ENCODE data around the gene HOXB1.
"Not testable (repeated sequence)": the region's sequence is repeated elsewhere in the genome, so short reads cannot be mapped to it uniquely, and the experiment has no call there.

The HOXB1 gene

DNA sequence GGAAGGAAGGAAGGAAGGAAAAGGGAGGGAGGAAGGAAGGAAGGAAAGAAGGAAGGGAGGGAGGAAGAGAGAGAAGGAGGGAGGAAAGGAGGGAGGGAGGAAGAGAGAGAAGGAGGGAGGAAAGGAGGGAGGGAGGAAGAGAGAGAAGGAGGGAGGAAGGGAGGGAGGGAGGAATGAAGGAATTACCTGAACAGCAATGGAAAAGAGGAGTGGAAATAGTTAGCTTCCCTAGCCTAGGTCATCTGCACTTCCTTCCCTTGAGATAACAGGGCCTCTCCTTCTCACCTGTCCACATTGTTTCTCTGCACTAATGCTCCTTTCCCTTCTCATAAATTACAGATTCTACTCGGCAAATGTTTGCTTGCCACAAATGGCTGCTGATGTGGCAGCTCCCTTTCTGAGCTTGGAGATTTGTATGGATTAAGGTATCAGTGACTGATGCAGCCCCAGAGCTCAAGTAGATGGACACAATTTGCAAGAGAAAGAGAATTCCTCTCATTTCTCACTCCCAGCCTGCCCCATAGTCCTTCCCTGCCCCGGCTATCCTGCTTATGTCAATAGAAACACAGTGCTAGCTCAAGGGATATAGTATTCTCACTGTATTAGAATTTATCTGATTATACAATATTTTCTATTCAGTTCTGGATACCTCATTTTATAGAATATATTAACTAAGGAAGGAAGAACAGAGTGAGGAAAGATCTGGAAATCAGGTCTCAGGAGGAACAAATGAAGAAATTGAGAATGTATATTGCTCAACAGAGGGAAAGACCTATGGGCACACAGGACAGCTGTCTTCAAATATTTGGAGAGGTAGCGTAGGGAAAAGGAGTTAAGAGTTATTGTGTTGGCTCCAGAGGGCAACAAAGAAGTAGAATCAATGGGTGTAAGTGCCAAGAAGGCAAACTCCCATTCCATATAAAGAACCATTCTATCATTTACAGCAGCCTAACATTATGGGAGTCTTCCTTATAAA lies 14.6 kb downstream of the HOXB1 start:
- no peak for DNase-seq

DNA sequence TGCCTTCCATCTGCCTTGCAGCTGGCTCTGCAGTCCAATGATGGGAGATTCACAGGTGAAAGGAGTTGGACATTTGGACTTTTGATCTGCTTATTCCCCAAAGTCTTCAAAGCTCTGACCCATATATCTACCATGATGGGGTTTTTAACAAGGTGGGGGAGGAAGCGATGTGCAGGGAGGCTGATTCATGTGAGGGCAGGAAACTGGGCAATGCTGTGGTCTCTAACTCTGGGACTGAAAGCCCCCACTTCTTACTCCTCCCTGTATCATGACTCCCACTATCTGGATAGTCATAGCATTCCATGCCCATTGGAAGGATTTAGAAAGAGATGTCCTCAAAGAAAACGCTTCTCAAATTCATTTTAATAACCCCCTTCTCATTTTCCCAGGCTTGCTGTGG lies 16.3 kb downstream of the HOXB1 start:
- DNase-seq: no peak

DNA sequence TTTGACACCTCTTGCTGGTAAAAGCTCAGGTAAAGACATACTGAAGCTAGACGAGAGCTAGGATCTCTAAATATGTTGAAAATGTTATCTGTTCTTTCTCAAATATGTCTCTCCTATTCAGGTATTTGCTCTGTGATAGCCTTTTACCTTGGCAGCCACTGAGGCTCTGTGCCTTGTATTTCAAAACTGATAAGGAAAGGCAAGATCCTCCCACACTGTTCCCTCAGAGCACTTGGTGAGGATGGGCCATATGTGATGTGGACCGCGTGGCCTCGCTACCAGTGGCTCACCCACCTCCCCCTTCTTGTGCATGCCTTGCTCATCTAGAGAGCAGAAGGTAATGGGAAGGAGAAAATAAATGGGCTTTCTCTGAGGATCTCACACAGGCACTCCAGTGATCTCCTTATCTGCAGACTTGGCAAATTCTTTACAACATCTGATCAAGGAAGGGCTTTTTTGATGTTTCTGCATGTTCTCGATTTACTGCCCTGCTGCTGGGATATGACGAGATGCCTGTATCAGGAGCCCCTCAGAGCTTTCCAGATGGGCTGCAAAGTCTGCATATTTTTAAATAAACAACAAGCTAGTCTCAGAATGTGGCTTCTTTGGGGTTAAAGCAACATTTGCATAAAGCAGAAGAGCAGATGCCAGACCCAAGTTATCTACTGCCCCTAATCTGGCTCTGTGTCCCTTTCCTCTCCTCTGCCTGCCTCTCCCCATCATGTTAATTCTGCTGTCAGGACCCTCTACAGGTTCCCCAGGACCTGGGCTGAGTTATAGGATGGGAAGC lies 16.9 kb downstream of the HOXB1 start:
- DNase-seq: no peak

DNA sequence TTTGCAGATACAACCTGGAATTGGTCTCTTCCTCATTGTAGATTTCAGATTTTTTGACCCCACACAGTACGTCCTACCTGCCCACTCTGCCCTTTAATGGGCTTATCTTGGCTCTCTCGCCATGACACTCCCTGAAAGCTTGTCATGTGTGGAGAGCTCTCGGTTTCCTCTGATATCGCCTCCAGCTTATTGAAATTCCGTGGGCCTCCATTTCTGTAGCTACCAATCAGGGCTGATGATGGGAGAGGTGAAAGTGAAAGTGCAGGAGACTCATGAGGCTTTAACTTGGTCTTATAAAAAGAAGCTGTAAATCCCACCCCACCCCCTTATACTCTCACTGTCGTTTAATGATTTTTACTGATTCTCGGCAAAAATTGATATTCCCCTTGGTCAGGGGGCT lies 17.7 kb downstream of the HOXB1 start:
- no peak for DNase-seq

DNA sequence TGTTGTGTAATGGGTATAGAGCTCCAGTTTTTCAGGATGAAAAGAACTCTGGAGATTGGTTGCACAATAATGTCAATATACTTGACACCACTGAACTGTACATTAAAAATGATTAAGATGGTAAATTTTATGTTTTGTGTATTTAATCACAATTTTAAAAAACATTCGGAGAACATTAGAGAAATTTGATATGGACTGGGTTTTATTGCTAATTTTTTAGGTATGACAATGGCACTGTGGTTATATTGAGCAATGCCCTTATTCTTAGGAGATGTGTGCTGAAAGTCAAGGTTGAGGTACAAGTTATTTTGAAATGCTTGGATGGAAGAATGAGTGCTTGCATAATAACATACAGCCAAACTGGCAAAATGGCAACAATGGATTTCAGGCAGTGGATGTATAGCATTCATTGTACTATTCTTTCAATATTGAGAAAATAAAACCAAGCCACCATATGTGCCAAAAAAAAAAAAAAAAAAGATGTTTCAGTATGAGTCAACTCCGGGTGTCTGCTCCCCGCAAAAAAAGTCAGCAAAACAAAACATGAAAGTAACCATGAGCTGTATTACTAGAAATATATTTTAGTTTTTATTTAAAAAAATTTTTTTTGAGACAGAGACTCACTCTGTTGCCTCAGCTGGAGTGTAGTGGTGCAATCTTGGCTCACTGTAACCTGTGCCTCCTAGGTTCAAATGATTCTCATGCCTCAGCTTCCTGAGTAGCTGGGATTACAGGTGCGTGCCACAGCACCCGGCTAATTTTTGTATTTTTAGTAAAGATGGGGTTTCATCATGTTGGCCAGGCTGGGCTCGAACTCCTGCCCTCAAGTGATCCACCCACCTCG lies 19.8 kb downstream of the HOXB1 start:
- DNase-seq: no peak

DNA sequence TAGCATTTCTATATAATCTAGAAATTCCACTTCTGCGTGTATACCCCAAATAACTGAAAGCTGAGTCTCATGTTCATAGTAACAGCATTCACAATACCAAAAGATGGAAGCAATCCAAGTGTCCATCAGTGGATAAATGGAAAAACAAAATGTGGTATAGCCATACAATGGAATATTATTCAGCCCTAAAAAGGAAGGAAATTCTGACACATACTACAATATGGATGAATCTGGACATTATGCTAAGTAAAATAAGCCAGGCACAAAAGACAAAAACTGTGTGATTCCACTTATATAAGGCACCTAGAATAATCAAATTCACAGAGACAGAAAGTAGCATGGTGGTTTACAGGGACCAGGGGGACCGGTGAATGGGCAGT lies 20.4 kb downstream of the HOXB1 start:
- no peak for DNase-seq

DNA sequence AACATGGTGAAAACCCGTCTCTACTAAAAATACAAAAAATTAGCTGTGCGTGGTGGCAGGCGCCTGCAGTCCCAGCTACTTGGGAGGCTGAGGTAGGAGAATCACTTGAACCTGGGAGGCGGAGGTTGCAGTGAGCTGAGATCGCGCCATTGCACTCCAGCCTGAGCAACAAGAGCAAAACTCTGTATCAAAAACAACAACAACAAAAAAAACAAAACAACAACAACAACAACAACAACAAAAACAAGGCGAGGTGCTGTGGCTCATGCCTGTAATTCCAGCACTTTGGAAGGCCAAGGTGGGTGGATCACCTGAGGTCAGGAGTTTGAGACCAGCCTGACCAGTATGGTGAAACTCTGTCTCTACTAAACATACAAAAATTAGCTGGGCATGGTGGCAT lies 21.1 kb downstream of the HOXB1 start:
- DNase-seq: not testable (repeated sequence)

DNA sequence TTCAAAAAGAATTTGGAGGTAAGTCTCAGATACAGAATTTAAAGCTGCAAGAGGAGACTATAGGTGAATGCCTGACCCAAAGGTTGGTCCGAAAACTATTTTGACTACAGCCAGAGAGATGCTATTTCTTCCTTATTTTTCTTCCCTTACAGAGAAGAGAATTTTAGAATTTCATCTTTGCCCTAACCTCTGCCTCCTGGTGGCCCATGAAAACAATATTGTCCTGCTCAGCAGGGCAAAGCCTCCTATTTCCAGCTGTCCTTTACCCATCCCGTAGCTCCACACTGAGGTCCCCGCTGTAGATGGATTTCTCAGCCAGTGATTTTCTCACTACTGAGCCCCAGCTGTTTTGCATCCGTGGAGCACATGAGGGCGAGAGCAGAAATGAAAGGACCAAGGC lies 24.6 kb downstream of the HOXB1 start:
- DNase-seq: no peak

DNA sequence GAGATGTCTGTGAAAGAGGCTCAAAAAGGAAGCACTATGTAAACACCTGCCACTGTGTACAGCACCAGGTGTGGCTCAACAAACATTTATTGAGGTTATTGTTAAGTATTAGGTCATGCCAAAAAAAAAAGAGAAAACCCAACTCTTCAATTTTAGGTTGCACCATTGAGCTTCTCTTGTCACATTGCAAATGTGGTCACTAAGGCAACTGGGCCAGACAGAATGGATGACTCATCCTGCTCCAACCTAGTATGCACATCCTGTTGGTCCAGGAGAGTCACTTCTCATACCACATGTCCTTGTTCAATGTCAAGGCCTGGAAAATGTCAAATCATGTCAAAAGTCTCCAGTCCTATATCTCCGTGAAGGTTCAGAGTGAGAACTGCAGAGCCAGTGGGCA lies 25.0 kb downstream of the HOXB1 start:
- peak; percentile 96 for DNase-seq

DNA sequence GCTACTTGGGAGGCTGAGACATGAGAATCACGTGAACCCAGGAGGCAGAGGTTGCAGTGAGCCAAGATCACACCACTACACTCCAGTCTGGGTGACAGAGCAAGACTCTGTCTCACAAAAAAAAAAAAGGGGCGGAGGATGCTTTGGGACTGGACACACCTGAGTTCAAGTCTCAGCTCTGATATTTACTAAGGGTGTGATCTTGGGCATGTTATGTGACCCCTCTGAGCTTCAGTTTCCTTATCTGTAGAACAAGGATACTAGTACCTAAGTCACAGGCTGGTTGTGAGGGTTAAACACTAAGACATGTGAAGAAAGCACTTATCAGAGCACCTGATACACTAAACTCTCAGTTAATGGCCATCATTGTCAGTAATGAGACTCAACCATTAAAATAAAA lies 25.9 kb downstream of the HOXB1 start:
- DNase-seq: peak; percentile 35

DNA sequence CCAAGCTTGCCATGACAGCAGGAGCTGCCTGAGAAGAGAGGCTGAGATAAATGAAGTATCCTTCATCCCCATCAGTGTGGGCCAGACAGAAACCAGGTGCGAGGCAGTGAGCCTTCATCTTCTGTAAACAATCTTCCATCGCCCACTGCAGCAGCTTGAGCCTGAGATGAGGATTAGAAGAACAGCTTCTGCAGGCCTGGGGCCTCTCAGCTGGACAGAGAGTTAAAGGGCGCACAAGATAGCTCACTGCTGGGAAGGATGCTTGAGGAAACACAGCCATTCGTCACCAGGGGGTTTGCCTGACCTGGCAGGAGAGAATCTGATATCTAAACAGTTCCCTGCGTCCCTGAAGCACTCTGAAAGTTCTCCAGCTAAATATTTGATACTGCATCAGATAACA lies 27.1 kb downstream of the HOXB1 start:
- DNase-seq: peak; percentile 89

DNA sequence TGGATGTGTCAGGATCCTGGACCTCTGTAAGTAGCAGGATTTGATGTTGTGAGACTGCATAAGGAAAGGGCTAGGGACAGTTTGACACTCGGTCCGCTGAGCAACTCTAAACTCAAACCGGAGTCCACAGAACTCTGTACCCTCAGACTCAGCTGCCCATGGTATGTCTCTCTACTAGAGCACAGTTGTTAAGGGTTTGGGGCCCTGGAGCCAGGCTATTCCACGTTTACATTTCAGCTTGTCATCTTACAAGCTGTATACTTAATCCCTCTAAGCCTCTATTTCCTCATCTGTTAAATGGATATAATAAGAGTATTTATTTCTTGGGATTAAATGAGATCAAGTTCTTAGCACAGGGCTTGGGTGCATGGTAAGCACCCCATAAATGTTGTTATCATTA lies 27.9 kb downstream of the HOXB1 start:
- DNase-seq: peak; percentile 57

DNA sequence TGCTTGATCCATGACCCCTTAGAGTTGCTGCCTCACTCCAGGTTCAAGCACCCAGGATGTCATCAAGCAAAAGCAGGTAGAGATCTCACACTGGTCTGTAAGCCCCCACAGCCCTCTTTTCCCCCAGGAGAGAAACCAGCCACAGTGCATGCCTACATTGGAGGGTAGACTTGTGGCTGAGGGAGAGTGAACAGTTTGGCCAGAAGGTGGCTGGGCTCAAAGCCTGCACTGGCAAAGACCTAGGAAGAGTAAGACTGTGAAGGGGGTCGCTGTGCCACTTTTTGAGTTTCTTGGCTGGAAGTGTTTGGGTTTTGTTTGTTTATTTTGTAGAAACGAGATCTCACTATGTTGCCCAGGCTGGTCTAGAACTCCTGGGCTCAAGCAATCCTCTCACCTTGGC lies 28.5 kb downstream of the HOXB1 start:
- peak; percentile 55 for DNase-seq

DNA sequence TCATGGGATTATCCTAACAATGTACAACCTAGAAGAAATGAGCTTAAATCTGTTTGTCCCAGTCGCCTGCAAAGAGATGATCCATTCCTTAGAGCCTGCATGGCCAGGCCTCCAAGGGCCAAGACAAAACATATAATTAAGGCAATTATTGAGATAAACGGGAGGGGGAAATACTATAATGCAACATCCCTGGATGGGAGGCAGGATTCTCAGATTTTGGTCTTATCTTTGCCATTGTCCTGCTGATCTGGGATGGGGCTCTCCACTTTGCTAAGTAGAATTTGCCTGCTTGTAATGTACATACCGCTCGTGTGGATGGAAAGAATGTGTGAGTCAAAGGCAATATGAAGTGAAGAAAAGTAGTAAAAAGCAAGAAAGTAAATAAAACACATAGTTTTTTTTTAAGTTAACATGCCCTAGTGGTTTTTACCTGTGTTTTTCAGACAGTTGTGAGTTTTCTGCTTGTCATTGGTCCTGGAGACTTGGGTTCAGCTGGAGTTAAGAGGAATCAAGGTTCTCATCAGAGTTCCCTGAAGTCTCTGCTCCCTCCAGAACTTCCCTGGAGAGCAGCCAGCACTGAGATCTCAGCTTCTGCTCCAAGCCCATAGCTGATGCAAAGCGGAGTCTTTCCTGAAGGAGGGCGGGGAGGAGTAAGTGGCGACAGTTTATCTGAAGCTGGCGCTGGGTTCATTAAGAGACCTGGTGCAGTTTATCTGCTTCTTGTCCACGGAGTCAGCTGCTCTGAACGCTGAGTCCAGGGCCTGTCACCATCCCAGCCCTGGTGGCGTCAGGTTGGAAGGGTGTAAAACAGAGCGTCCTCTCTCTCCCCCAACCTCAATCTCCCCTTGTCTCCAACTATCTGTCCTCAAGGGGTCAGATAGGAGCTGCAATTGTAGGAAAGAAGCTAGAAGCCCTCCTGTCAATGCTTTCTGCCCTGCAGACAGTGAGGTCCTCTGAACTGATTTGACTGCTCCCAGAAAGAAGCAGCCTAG lies 30.1 kb downstream of the HOXB1 start:
- peak; percentile 87 for DNase-seq

DNA sequence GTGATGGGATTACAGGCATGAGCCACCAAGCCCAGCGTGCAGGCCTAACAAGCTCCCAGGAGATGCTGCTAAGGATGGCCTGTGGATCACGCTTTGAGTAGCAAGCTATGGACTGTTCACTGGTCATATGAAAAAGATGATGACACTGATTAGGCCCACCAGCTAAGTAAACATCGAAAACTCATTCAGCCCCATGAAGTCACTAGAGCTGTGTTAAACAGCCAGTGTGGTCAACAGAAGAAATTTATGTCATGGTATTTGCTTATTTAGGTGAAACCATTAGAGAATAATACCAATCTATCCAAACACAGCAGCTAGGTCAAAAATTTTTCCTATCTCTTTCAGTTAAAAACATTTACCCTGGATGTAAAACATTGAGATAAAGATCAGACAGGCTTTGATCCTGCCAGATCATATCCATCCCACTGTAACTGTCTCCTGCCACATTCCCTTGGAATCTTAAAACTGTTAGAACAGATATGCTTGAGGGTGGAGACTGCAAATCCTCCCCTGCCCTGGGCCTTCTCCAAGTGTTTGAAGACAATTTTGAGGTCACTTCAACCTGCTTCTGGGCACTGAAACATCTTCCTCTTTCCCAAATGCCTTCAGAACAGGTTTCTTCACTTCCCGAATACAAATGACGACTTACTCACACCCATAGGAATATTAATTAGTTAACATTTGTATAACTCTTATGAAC lies 30.9 kb downstream of the HOXB1 start:
- DNase-seq: peak; percentile 75

DNA sequence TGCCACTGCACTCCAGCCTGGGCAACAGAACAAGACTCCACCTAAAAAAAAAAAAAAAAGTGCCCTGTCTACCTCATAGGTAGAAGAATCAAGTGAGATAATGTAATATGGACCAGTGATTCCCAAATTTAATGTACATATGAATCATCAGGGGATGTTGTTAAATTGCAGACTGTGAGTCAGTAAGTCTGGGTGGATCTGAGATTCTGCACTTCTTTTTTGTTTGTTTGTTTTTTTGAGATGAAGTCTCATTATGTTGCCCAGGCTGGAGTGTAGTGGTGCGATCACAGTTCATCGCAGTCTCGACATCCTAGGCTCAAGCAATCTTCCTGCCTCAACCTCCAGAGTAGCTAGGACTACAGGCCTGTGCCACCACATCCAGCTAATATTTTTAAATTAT lies 31.6 kb downstream of the HOXB1 start:
- no peak for DNase-seq

DNA sequence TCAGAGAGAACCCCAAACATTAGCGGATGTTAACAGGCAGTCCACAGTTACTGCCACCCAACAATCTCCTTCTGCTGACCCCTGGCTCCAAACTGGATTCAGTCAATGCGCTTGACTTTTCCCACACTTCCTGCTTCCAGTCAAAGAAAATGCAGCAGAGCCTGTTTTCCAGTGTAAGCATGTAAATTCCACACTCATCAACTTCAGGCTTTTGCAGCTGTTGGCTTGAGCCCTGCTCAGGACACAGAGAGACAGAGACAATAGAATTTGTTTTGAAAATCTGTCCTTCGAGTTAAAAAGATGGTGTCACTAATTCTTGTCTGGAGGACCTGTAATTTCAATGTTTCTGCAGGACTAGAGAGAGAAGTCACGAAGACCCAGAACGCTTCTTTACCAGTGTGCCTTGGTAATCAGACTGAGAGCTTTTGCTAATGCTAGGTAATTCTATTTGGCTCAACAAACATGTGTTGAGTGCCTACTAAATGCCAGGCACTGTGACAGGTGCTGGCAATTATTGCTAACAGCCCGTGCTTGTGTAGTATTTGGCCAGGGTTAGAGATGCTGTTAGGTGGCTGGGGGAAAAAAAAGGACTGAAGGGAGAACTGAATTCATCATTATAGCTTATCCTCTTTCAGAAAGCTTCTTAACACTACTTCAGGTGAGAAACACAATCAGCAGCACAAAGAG lies 32.5 kb downstream of the HOXB1 start:
- peak; percentile 93 for DNase-seq

DNA sequence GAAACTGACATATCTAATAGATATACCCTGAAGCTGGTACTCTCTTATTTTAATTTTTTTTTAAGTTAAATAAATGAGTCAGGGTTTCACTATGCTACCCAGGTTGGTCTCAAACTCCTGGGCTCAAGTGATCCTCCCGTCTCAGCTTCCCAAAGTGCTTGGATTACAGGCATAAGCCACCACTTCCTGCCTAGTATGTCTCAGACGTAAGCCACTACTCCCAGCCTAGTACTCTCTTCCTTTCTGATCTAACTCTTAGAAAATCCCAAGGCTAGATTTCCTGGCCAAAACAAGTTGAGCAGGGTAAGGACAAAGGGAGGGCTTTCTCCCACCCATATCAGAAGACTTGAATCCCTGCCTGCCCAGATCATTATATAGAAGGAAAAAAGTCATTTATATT lies 33.7 kb downstream of the HOXB1 start:
- peak; percentile 83 for DNase-seq

DNA sequence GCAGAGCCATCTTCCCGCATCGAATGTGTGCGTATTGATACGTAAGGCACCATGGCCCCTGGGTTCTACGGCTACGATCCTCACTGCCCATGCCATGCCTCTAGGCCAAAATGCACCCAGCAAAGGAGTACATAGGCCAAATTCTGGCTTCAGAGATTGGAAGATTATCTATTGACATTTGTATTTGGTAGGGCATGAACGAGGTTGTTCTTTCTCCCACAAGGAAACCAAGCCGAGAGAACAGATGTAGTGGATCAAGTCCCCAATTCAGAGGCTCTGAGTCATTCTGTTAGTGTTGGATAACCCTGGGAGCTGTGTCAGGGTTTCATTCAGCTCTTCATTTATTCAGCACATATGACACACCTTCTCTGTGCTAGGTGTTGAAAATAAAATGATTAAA lies 36.5 kb downstream of the HOXB1 start:
- DNase-seq: peak; percentile 43

Data from islet precursor cell (in vitro differentiated cells).